ENCODE results near the gene ARHGAP26.

- TF ChIP-seq CTCF (conservative IDR thresholded peaks at IDR 0.05; ENCODE audit: low read depth in 2 of 2) (no peak), EZH2 (IDR thresholded peaks at IDR 0.05; ENCODE audit: low read depth, unreplicated experiment) (no peak), EZH2phosphoT487 (IDR thresholded peaks at IDR 0.05; ENCODE audit: unreplicated experiment) (no peak), POLR2AphosphoS5 (IDR thresholded peaks at IDR 0.05; ENCODE audit: low read depth) (no peak), JUNB (IDR thresholded peaks at IDR 0.05; ENCODE audit: unreplicated experiment) (no peak), NANOG (IDR thresholded peaks at IDR 0.05; ENCODE audit: borderline replicate concordance) (no peak), ETS1 (IDR thresholded peaks at IDR 0.05) (no peak), CREB1 (CRISPR knock-in tag; IDR thresholded peaks at IDR 0.05; ENCODE audit: low read depth) (no peak)
These were observed 276.1 kb downstream of the ARHGAP26 start for GRCh38 chr5:143046314-143046713.

Data from GM23338 (cell line).